GM19397 (cell line): ENCODE measurements around the gene RPL28.
"Not testable (repeated sequence)": the region's sequence is repeated elsewhere in the genome, so short reads cannot be mapped to it uniquely, and the experiment has no call there.

Experiments
- ATAC-seq: cut with Tn5 transposase; IDR thresholded peaks from one replicate; pipeline ENCODE4 v1.9.1; 2021; ENCODE audit warnings: mild to moderate bottlenecking, moderate library complexity; ENCODE audit not compliant: unreplicated experiment

RPL28 gene

GRCh38 chr19:55421281-55421680 is 35.5 kb downstream of the RPL28 start:
- not testable (repeated sequence) for ATAC-seq

DNA sequence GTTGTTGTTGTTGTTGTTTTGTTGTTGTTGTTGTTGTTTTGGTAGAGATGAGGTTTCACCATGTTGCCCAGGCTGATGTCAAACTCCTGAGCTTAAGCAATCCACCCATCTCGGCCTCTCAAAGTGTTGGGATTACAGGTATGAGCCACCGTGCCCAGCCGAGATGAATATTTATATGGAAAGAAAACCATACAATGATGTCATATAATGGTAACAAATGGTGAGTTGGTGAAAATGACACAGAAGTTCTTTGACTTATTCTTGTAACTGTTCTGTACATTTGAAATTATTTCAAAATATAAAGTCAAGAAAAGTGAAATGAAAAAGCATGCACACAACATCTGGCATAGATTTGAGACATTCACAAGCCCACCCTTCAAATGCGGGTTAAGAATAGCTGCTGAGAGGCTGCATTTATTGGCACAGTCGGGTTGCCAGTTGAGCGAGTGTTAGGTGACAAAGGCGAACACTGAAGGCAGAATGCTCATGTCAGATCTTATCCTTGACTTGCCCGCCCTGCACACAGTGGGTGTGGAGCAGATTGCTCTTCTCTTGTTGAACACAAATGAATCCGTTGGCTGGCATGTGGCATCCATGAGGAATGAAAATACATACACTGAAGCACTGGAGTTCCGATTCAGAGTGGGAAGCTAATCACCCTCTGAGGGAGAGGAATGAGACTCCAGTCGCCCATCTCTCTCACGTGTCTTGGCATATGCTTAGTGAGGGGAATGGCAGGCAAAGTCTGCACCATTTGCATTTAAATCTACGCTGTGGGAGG is 37.7 kb downstream of the RPL28 start:
- ATAC-seq, result no peak

GRCh38 chr19:55424518-55424917 is 38.8 kb downstream of the RPL28 start:
- ATAC-seq, result no peak

- ATAC-seq, result no peak
These were observed 40.3 kb downstream of the RPL28 start for GRCh38 chr19:55426042-55426441.

GRCh38 chr19:55431183-55431582 is 45.5 kb downstream of the RPL28 start:
- no peak for ATAC-seq

DNA sequence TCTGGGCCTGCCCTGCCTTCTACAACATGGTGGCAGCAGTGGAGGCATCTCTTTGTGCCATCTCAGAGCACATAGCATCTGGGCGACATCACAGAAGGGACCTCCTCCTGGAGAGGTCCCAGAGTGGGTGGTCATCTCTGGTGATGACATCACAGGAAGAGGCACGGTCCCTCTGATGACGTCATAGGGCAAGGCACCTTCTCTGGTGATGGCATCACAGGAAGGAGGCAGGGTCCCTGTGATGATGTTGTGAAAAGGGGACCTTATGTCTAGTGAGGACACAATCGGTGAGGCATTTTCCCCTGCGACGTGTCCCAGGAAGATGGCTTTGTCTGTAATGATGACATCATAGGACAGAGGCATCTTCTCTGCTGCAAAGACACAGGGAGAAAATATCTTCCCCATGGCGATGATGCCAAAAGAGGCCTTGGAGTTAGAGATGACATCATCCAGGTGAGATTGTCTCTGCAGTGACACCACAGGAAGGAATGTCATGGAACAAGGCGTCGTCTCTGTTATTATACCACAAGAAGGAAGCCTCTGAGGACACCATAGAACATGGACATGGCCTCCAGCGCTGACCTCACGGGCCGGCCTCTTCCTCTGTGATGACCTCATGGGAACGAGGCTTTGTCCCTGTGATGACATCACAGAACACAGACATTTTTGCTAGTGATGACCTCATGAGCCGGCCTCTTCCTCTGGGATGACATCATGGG is 46.7 kb downstream of the RPL28 start:
- ATAC-seq, result no peak

GRCh38 chr19:55433292-55433691 is 47.6 kb downstream of the RPL28 start:
- no peak for ATAC-seq

- ATAC-seq, result no peak
These were observed 48.7 kb downstream of the RPL28 start for GRCh38 chr19:55434356-55434919.

DNA sequence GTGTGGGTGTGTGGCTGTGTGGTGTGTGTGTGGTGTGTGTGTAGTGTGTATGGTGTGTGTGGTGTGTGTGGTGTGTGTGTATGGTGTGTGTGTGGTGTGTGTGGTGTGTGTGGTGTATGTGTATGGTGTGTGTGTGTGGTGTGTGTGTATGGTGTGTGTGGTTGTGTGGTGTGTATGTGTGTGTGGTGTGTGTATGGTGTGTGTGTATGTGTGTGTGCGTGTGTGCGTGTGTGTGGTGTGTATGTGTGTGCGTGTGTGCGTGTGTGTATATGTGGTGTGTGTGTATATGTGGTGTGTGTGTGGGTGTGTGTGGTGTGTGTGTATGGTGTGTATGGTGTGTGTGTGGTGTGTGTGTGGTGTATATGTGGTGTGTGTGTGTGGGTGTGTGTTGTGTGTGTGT is 49.3 kb downstream of the RPL28 start:
- no peak for ATAC-seq

- ATAC-seq, result no peak
These were observed 51.1 kb downstream of the RPL28 start for GRCh38 chr19:55436847-55437246.

DNA sequence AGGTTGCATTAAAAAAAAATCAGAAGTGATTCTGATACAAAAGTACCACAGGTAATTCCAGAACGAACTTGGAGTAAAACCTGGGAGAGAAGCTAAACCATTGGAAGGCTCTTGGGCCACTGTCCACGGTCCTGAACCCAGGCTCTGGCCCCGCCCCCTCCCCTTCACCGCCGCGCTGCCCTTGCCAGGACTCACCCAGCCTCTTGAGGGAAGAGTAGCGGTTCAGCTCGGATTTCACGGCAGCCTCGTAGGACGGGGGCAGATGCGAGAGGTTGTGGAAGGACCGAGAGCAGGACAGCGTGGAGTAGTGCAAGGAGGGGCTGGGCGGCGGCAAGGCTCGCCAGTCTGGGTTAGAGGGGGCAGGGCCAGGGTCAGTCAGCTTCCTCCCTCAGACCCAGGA is 51.7 kb downstream of the RPL28 start:
- ATAC-seq, result no peak

- ATAC-seq, result no peak
These were observed 53.3 kb downstream of the RPL28 start for GRCh38 chr19:55439052-55439451.

DNA sequence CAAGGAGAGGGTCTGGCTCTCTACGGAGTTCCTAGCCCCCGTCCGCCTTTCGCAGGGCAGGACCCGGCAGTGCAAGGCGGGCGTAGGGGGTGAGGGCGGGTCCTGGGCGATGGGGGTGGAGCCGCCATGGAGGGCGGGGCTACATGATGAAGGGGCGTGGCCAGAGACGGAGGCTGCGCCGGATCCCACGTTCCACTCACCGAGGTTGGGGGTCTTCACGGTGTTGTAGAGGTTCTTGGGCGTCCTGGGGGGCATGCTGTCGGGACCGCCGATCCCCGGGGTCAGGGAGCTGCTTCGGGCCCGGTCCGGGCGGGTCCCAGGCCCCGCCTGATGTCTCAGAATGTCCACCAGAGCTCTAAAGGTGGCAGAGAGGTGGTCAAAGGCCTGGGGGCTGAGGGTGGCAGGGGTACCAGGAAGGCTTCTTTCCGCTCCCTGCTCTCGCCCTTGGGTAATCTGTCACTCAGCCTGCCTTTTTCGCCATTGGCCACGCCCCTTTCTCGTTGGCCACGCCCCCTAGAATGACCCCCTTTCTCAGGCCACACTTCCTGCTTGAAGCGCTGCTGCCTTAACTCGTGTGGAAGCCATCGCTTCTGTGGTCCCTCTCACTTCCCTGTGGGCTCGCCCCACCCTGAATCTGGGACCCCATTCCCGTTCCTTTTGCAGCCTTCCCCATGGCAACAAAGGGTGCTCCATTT is 54.8 kb downstream of the RPL28 start:
- ATAC-seq, result no peak

DNA sequence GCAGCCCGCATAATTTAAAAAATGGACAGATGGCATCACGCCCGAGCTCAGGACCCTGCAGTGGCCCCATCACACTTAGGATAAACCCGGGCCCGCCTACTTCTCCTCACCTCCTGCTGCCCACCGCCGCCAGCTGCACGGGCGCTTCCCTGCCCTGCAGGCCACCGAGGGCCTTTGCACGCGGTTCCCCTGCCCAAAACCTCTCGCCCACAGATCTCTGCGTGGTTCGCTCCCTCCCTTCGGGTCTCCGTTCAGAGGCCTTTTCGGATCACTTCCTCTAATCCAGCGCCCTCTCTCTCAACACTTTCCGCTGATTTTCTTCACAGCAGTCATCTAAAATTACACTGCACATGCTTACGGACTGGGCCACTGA is 55.6 kb downstream of the RPL28 start:
- no peak for ATAC-seq

DNA sequence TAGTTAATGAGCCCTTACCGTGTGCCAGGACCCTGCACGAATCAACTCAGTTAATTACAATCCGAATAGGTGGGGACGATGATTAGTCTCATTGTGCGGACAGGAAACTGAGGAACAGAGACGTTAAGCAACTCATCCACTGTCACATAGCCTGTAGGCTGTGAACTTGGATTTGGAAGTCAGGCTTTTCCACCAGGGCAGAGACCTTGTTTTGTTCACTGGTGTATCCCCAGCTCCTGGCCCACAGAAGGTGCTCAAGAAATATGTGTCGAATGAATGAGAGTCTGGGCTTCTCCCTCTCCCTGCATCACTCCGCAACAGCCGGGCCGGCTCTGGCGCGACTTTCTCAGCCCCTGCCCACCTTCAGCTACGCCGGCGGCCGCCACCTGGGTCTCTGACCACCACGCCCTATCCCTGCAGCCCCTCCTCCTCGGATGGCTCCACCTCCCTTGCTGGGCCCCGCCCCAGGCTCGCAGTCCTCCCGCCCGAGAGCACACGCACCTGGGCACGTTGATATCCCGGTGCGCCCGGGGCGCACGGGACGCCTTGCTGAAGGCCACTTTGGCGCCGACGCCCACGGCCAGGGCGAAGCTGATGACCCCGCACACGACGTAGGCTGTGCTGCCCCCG is 56.1 kb downstream of the RPL28 start:
- no peak for ATAC-seq

- no peak for ATAC-seq
These were observed 56.7 kb downstream of the RPL28 start for GRCh38 chr19:55442372-55442961.

DNA sequence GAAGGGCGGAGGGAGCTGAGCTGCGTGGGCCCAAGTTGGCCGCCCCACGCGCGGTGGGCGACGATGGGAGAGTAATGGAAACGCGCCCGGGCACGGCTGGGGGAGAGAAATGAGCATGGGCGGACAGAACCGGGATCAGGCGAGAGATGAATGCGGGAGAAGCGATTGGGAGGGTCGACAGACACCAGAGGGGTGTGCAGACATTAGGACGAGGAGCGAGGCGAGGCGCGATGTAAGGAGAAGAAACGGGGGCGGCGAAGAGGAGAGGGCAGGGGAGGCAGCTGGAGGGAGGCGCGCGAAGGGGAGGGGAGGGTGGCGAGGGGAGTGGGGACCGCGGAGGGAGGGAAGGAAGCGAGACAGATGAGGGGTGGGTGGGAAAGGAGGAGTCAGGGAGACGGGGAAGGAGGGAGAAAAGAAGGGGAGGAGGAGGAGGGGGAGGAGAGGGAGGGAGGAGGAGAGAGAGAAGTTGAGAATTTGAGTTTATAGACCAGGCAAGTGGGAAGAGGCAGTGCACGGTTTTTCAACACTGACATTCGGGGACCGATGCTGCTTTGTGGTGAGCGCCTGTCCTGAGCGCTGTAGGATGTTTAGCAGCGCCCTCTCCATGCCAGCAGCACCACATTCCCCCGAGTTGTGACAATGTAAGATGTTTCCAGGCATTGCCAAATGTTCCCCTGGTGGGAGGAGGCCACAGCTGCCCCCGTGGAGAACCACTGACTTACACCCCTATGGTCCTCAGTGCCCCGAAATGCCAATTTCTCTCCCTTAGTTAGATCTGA is 57.5 kb downstream of the RPL28 start, which contains the start of gene SHISA7:
Gene SHISA7, minus strand, starts transcription at position 256 of the 779 bp plus-strand sequence. CDS start 437 bp downstream, outside the sequence.
- no peak for ATAC-seq

GRCh38 chr19:55443824-55444480 is 58.2 kb downstream of the RPL28 start:
- ATAC-seq, result no peak

DNA sequence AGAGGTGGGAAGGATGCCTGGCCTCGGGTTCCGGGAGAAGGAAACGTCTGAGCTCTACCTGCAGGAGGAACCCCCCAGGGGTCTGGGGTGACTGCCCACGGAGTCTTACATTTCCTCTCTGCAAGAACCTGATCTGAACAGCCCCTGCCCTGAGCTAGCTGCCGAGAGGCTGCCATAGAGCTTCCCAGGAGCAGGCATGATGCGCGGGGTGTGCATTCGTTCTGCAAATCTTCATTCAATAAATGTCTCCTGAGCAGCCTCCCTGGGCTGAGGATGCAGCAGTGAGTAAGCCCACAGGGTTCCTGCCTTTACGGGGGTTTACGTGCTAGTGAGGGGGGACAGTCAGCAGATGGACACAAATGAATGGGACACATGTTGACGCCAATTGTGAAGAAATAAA is 58.9 kb downstream of the RPL28 start:
- ATAC-seq, result no peak
